Skin of body (tissue), 2 donors: ENCODE measurements around the gene ENPP7. TPM values are rescaled to one million over a fixed set of nuclear protein-coding genes. Genes with fewer than 3 reads are reported as not detected.
"Not testable (repeated sequence)": the region's sequence is repeated elsewhere in the genome, so short reads cannot be mapped to it uniquely, and the experiment has no call there.

Experiments
- DNase-seq: peaks from one replicate; lab custom pipeline; 2025; lab: John Stamatoyannopoulos, UW
- total RNA-seq: library from RNA; depleted of rRNA; stranded (reverse); fragments of >200 nt; gene quantifications from one replicate; pipeline ENCODE4 v1.2.3, GENCODE V29; 2014

ENPP7 gene
- total RNA-seq, 1 donor from 2014 or later, result not detected

DNA sequence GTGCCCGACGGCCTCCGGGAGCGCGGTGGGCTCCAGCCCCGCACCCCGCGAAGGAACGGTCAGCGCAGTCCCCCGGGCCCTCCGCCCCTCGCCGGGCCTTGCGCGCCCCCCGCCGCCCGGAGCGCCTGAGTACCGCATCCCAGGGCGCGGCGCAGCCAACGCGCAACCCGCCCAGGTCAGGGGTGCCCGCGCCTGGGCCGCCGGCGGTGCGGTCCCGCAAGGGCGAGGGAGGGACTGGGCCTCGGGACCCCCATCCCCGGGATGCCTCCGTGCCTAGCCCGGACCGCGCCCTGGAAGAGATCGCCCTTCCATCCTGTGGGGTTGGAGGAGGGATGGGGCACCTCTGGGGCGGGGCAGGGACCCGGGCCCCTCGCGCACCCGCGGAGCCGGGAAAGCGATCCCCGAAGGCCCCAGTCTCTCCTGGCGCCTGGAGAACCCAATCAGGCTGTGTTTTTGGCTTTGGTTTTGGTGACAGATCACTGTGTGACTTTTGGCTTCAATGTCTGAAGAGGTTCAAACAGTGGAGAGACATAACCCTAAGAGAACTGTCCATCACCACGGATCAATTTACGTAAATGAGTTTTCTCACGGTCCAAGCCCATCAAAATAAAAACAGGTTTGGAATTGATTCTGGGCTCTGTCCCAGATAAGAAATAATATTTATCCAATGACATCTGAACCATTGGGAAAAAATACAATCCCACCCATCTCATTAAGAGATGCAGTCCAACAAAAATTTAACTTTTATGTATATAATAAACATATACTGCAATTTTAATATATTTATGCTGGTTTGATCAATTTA is 17.8 kb downstream of the ENPP7 start:
- no peak for DNase-seq

DNA sequence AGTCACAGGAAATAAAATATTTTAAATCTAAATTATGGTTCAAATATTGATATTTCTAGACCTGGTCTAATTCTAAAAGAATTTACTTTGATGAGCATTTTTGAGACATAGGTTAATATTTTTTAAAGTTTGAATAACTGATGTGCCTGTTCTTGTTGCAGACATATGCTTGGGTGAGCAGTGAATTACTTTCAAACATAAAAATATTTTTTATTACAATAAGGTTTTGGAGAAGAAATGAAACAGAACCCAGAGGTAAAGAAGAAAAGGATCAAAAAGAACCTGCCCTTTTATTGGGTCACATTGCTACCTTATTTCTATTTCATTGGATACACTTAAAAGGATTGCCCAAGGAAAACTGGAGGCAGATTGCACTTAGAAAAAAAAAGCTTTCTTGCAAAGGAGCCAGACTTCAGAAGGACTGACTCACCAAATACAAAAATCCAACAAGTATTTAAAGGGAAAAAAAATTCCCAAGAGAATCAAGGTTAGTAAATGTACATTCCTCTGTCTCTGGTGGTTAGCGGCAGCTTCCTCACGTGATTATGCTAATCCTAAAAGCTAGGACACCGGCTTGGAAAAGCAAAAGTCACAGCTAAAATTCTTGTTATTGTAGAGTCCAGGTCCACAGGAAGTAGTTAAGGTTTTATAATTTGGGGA is 18.5 kb downstream of the ENPP7 start:
- no peak for DNase-seq

- DNase-seq, result no peak
Measured at GRCh38 chr17:79749958-79750357, 19.2 kb downstream of the ENPP7 start.

GRCh38 chr17:79750650-79751545 is 20.2 kb downstream of the ENPP7 start:
- DNase-seq, result no peak

DNA sequence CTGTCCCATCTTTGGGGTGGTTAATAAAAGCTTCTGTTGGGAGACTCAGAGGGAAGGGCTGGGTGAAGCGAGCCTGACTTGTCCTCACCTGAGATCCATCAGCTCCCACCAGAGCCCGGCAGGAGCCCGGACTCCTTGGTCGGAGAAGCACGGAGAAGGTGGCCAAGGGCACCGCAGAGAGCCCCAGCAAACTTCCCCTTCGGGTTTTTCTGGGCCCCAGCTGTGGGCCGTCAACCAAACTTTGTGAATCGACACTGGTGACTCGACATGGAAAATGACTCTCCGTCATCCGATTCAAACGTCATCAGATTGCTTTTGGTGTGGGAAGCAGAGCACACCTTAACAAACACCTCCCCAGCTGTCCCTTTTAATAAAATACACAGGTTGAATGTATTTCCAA is 21.4 kb downstream of the ENPP7 start:
- no peak for DNase-seq

GRCh38 chr17:79754370-79754769 is 23.6 kb downstream of the ENPP7 start:
- no peak for DNase-seq

- not testable (repeated sequence) for DNase-seq
Measured at GRCh38 chr17:79754903-79755302, 24.2 kb downstream of the ENPP7 start.

- DNase-seq, result no peak
Measured at GRCh38 chr17:79755591-79755990, 24.8 kb downstream of the ENPP7 start.

DNA sequence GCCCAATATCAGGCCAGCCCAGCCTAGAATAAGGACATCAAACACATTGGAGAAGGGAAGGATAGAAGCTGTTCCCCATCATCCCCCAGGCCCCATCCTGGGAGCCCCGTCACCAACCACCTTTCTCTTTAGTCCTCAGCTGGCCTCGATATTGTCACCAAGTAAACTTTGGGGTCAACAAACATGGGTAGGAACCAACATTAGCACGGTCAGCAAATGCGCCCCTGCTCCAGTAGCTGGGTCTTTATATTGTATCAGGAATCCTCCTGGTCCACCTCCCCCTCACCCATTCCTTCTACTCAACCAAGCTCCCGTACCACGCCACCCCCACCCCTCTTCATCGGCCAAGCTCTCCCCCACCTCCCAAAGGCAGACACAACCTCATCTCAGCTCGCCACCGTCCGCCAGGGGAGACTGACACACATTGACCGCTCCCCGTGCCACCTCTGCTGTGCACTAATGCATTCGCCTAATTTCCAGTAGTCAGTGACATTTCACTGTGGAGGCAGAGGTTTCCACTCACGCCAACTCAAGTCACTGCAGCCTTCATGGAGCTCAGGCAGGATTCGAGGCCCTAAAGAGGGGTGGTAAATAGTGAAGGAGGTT is 26.5 kb downstream of the ENPP7 start:
- no peak for DNase-seq

- DNase-seq, result no peak
Measured at GRCh38 chr17:79758271-79758670, 27.5 kb downstream of the ENPP7 start.

- no peak for DNase-seq
Measured at GRCh38 chr17:79760197-79760906, 29.6 kb downstream of the ENPP7 start.

DNA sequence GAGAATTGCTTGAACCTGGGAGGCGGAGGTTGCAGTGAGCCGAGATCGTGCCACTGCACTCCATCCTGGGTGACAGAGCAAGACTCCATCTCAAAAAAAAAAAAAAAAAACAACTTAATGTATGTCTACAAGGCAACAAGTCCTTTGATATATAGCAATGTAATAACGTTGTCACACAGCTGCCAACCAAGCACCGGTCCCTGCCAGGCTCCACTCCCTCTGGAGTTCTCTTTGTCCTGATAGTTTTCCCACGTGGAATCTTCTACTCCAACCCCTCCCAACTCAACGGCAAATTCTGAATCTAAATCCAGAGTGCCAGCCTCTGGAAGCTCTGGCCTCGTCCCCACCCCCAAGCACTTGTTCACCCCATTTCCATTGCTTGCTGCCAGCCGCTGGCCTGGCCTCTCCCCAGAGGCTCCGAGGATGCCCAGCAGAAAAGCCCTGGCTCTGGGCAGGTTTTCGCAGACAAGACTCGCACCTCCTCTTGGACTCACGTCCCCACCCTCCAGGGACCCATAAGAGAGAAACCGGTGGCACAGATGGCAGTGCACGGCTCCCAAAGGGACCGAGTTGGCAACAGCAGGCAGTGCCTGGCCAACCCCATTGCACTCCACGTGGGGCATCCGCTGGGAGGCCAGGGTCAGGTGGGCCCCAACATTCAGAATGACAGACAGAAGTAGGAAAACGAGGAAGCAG is 31.3 kb downstream of the ENPP7 start:
- DNase-seq, result no peak

- DNase-seq, result no peak
Measured at GRCh38 chr17:79765708-79766107, 35.0 kb downstream of the ENPP7 start.

- no peak for DNase-seq
Measured at GRCh38 chr17:79769570-79770506, 39.1 kb downstream of the ENPP7 start.

- no peak for DNase-seq
Measured at GRCh38 chr17:79771276-79771675, 40.5 kb downstream of the ENPP7 start.

GRCh38 chr17:79772726-79773125 is 42.0 kb downstream of the ENPP7 start:
- not testable (repeated sequence) for DNase-seq

DNA sequence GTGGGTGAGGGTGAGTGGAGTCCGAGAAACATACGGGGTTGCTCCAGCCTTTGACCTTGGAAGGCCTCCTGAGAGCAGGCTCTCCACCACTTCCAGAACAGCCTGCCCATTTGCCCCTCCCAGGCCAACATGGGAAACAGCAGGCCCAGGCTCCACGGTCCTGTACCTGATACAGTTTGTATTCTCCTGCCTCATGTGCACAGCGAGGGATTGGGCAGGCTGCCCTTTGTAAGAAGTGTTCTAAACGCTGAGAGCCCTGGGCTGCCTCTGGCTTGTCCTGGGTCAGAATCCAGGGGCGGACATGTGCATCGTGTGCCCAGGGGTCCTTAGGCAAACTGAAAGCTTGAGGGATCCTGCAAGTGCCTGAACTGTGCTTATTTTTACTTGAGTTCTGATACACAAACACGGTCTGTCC is 43.8 kb downstream of the ENPP7 start:
- DNase-seq, result no peak

DNA sequence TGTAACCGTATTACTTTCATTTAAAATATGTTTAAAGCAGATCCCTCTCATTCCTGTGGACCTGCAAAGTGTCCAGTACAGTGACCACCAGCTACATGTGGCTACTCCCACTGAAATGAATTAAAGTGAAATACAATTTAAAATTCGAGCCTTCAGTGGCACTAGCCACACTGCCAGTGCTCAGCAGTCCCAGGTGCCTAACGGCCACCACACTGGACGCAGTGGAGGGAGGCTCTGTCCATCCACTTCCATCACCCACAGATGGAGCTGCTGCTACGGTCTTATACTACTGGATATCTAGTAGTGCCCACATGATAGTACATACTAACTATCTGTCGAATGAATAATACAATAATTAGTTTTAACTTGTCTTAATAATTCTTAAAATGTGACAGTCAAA is 44.9 kb downstream of the ENPP7 start:
- no peak for DNase-seq
